SK-N-SH (cell line): ENCODE data around the gene PTPRG. TPM values are rescaled to one million over a fixed set of nuclear protein-coding genes. Genes with fewer than 3 reads are reported as not detected.

Experiments
- CTCF ChIA-PET: fragments of 300-600, 350-600 bp; formaldehyde crosslinking; extraction: SDS; loops from one replicate; lab custom pipeline; 2021; lab: Yijun Ruan, JAX
- POLR2A ChIA-PET: fragments of 350-600 bp; sonication (Branson Sonifier 250); formaldehyde crosslinking; extraction: SDS; loops from one replicate; lab custom pipeline; 2020; ENCODE audit warnings: antibody characterized with exemption, inconsistent platforms; lab: Yijun Ruan, JAX
- DNase-seq: peaks from one replicate; pipeline ENCODE4 v3.0.0; 2012
- H2AFZ ChIP-seq: fragments of 200-600 bp; sonication (generic); 2 replicates; pipeline ENCODE4 v1.8.1; 2016; ENCODE audit warnings: antibody characterized with exemption, mild to moderate bottlenecking, low read depth
- H3F3A ChIP-seq: fragments of 200-600 bp; sonication (generic); replicated peaks from 2 replicates; pipeline ENCODE3; 2016; ENCODE audit warnings: antibody characterized with exemption, mild to moderate bottlenecking; ENCODE audit not compliant: insufficient read depth
- H3K27ac ChIP-seq, 2 experiments: fragments of 200-500 bp in 1 of 2; fragments of 200-600 bp in 1 of 2; sonication (Bioruptor generic) in 1 of 2; sonication (generic), shearing (Covaris generic) in 1 of 2; 2 replicates each; pipeline versions ENCODE4 v1.5.1 to v1.6.1; 2014 to 2016; ENCODE audit warnings: low read depth in 2 of 2, inconsistent platforms in 1 of 2, low read length in 1 of 2, mild to moderate bottlenecking in 1 of 2, mixed read lengths in 1 of 2
- H3K27me3 ChIP-seq: fragments of 200-600 bp; sonication (generic), shearing (Covaris generic); 2 replicates; pipeline ENCODE4 v1.6.1; 2016; ENCODE audit warnings: mixed run types; ENCODE audit not compliant: insufficient read depth
- H3K36me3 ChIP-seq, 2 experiments: fragments of 200-500 bp in 1 of 2; fragments of 200-600 bp in 1 of 2; sonication (Bioruptor generic) in 1 of 2; sonication (generic) in 1 of 2; replicated peaks in 1 of 2; 2 replicates each; pipeline versions ENCODE3 to v1.5.1; 2014 to 2016; ENCODE audit warnings: low read length in 1 of 2, mild to moderate bottlenecking in 1 of 2; ENCODE audit not compliant: insufficient read depth in 2 of 2, control insufficient read depth in 1 of 2
- H3K4me1 ChIP-seq, 2 experiments: fragments of 200-500 bp in 1 of 2; fragments of 200-600 bp in 1 of 2; sonication (Bioruptor generic) in 1 of 2; sonication (generic), shearing (Covaris generic) in 1 of 2; 2 replicates each; pipeline versions ENCODE4 v1.5.1 to v1.6.1; 2014 to 2016; ENCODE audit warnings: low read depth in 1 of 2, low read length in 1 of 2, mixed run types in 1 of 2; ENCODE audit not compliant: insufficient read depth in 2 of 2, control insufficient read depth in 1 of 2
- H3K4me2 ChIP-seq: fragments of 200-600 bp; sonication (generic), shearing (Covaris generic); 2 replicates; pipeline ENCODE4 v1.6.1; 2017; ENCODE audit warnings: mixed run types
- H3K4me3 ChIP-seq, 2 experiments: fragments of 200-500 bp in 1 of 2; fragments of 200-600 bp in 1 of 2; sonication (Bioruptor generic) in 1 of 2; sonication (generic), shearing (Covaris generic) in 1 of 2; 2 replicates each; pipeline versions ENCODE4 v1.5.1 to v1.8.1; 2014 to 2016; ENCODE audit warnings: low read depth in 2 of 2, inconsistent platforms in 1 of 2, low read length in 1 of 2, mild to moderate bottlenecking in 1 of 2, mixed read lengths in 1 of 2, moderate library complexity in 1 of 2
- H3K79me2 ChIP-seq: fragments of 200-600 bp; sonication (generic); 2 replicates; pipeline ENCODE4 v1.8.1; 2017; ENCODE audit warnings: mild to moderate bottlenecking; ENCODE audit not compliant: insufficient read depth
- H3K9ac ChIP-seq: fragments of 200-600 bp; sonication (generic); 2 replicates; pipeline ENCODE4 v1.6.1; 2017; ENCODE audit warnings: mixed run types
- H3K9me2 ChIP-seq: fragments of 200-600 bp; sonication (generic); 2 replicates; pipeline ENCODE4 v1.6.1; 2017; ENCODE audit warnings: mixed run types
- H3K9me3 ChIP-seq: fragments of 200-600 bp; sonication (generic); 2 replicates; pipeline ENCODE4 v1.6.1; 2017; ENCODE audit warnings: mixed run types, mild to moderate bottlenecking, moderate library complexity
- H4K20me1 ChIP-seq: fragments of 200-600 bp; sonication (generic); 2 replicates; pipeline ENCODE4 v1.6.1; 2017; ENCODE audit warnings: mild to moderate bottlenecking, mixed run types; ENCODE audit not compliant: insufficient read depth
- ELF1 ChIP-seq: IDR thresholded peaks from 2 replicates; pipeline ENCODE4 v1.4.0; 2012
- EZH2phosphoT487 ChIP-seq: fragments of 200-600 bp; sonication (generic); IDR thresholded peaks from 2 replicates; pipeline ENCODE4 v1.6.1; 2017; ENCODE audit warnings: low read depth, mixed run types, mild to moderate bottlenecking, antibody characterized with exemption, moderate library complexity, borderline replicate concordance
- FOXJ3 ChIP-seq: sonication (generic); formaldehyde crosslinking; IDR thresholded peaks from 2 replicates; pipeline ENCODE4 v1.5.1; 2020; ENCODE audit warnings: mild to moderate bottlenecking, missing genetic modification reagents
- FOXM1 ChIP-seq: IDR thresholded peaks from 2 replicates; pipeline ENCODE4 v1.4.0; 2012; ENCODE audit warnings: low read depth, mild to moderate bottlenecking
- GABPA ChIP-seq: IDR thresholded peaks from 2 replicates; pipeline ENCODE4 v1.4.0; 2012; ENCODE audit warnings: low read depth, mild to moderate bottlenecking
- GATA2 ChIP-seq: sonication (generic); formaldehyde crosslinking; IDR thresholded peaks from 2 replicates; pipeline ENCODE4 v1.5.0; 2020; ENCODE audit warnings: mild to moderate bottlenecking, missing genetic modification reagents
- JUND ChIP-seq: IDR thresholded peaks from 2 replicates; pipeline ENCODE4 v1.4.0; 2012
- MEF2A ChIP-seq: IDR thresholded peaks from 2 replicates; pipeline ENCODE4 v1.4.0; 2012; ENCODE audit warnings: low read depth, borderline replicate concordance
- NFIC ChIP-seq: IDR thresholded peaks from 2 replicates; pipeline ENCODE4 v1.4.0; 2012; ENCODE audit warnings: borderline replicate concordance
- RAD21 ChIP-seq: IDR thresholded peaks from 2 replicates; pipeline ENCODE4 v1.6.1; 2012; ENCODE audit warnings: mild to moderate bottlenecking, low read length
- RFX5 ChIP-seq: IDR thresholded peaks from 2 replicates; pipeline ENCODE4 v1.6.1; 2012; ENCODE audit warnings: mild to moderate bottlenecking, improper control_type of control experiment, low read length
- YY1 ChIP-seq: IDR thresholded peaks from 2 replicates; pipeline ENCODE4 v1.4.0; 2012; ENCODE audit warnings: low read depth, mild to moderate bottlenecking
- WGBS: methylation state at CpG from one replicate; pipeline ENCODE4 v1.1.6; 2017; ENCODE audit warnings: low lambda C conversion rate; 5-methylcytosine and 5-hydroxymethylcytosine counted together
- polyA plus RNA-seq, 3 experiments: library from polyadenylated mRNA; depleted of rRNA; stranded (reverse); fragments of >200 nt; gene quantifications; 2 replicates each; pipeline ENCODE4 v1.2.3, GENCODE V29; 2012
- TF ChIP-seq, protein P1 (sequence below): fragments of 150-350 bp; IDR thresholded peaks from 2 replicates; pipeline ENCODE4 v1.6.1; 2016; ENCODE audit warnings: mild to moderate bottlenecking, low read depth, low read length
- TF ChIP-seq, protein P2 (sequence below): IDR thresholded peaks from 2 replicates; pipeline ENCODE4; 2012
- TF ChIP-seq, protein P3 (sequence below): IDR thresholded peaks from 2 replicates; pipeline ENCODE4 v1.4.0; 2012; ENCODE audit warnings: low read depth, borderline replicate concordance
- TF ChIP-seq, protein P4 (sequence below): IDR thresholded peaks from 2 replicates; pipeline ENCODE4 v1.4.0; 2012; ENCODE audit warnings: low read depth, borderline replicate concordance

The PTPRG gene
- polyA plus RNA-seq, 1 of the 3 experiments (the other 2 are of a cell fraction), result 14.1 TPM

DNA sequence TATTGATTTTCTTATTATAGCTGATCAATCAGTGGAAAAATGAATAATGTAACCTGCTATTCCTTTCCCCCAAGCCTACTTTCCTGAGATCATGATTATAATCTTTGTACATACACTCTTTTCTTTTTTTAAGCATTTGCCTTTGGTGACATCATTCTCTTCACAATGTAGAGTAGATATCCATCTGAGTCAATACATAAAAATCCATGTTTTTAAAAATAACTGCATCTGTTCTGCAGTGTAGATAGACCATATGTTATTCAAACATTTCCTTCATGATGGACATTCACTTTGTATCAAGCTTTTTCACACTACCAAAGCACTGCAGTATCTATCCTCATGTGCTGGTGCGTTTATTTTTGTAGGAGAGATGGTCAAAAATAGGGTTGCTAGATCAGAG is 211.1 kb downstream of the PTPRG start (continued):
- TF ChIP-seq, protein P1, sequence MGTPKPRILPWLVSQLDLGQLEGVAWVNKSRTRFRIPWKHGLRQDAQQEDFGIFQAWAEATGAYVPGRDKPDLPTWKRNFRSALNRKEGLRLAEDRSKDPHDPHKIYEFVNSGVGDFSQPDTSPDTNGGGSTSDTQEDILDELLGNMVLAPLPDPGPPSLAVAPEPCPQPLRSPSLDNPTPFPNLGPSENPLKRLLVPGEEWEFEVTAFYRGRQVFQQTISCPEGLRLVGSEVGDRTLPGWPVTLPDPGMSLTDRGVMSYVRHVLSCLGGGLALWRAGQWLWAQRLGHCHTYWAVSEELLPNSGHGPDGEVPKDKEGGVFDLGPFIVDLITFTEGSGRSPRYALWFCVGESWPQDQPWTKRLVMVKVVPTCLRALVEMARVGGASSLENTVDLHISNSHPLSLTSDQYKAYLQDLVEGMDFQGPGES, result no peak
- TF ChIP-seq JUND, result peak; percentile 66

DNA sequence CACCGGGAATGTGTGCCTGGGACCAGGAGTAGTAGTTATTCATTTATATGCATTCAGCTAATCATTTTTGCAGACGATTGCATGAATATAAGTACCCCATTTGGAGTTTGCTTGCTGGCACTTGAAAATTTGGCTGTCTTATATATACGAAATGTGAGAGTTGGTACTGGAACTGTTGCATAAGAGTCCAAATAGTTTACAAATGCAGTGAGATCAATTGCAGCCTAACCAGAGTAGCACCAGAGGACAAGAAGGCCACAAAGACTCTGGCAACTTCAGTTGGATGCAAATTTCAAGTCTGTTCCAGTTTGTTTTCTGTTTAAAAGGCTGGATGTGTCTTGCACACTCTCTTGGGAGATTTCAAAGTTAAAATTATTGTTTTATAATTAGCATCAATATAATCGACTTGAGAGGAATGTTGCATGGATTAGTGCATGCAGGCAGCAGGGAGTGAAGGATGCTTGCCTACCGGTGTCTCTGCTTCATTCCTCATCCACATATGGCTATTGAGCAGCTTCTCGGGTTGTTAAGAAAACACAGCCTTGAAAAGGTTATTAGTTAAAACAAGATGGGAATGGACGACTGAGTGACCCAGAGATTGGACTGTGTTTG is 213.0 kb downstream of the PTPRG start:
- Histone ChIP-seq H3K4me1 (no peaks in the 10 kb centered on the region), H3K9ac (no peak overlapping the region), H4K20me1 (0 out of 2 replicates have a peak, but pooled peaks cover 2% of the 10 kb centered on the region), H3K27me3 (no peaks in the 10 kb centered on the region), H3F3A (peaks cover 10% of the 10 kb centered on the region), H3K36me3 (no peaks in the 10 kb centered on the region), H3K9me3 (no peaks in the 10 kb centered on the region), H2AFZ (no peak overlapping the region), H3K4me3 (no peak overlapping the region), H3K4me2 (no peak overlapping the region), H3K27ac (no peak overlapping the region), H3K9me2 (no peaks in the 10 kb centered on the region), H3K79me2 (peaks cover 32% of the 10 kb centered on the region; the same call in 1 of the 2 replicates)
- ChIA-PET POLR2A (no interaction called here), CTCF (no interaction called here)
- DNase-seq, result no peak
- 80% methylated on average over 7 of the region's 7 CpGs for WGBS
- TF ChIP-seq ELF1, result no peak

DNA sequence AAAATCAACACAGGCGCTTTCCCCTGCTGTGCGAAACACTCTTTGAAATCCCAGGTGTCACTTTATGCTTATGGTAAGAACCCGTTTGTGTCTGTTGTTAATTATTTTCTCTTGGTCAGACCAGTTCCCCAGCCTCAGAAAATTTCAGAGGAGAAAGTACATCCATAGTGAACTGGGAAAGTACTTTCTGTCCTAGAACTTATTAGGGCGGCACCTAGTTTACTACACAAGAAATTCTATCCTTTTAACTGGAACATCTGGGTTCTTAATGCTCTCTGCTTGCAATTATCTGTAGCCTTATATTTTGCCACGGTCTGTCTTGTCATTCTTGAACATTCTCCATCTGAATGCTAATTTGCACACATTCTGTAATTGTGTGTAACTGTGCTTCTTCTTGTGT is 215.0 kb downstream of the PTPRG start:
- 87% methylated on average over 5 of the region's 5 CpGs for WGBS
- CTCF ChIA-PET, result no interaction called here
- DNase-seq, result no peak
- POLR2A ChIA-PET, result no interaction called here
- 0 out of 4 replicates have a peak, but pooled peaks cover 0 to 4% of the 10 kb centered on the region in 2 experiments for H3K4me1 ChIP-seq
- no peaks in the 10 kb centered on the region for H3K9me3 ChIP-seq
- no peak overlapping the region for H3K4me3 ChIP-seq
- H3K36me3 ChIP-seq, result no peaks in the 10 kb centered on the region
- H4K20me1 ChIP-seq, result 0 out of 2 replicates have a peak, but pooled peaks cover 2% of the 10 kb centered on the region
- H2AFZ ChIP-seq, result no peak overlapping the region
- no peak overlapping the region for H3K27ac ChIP-seq
- H3F3A ChIP-seq, result peaks cover 13% of the 10 kb centered on the region
- no peaks in the 10 kb centered on the region for H3K27me3 ChIP-seq
- TF ChIP-seq GATA2 (CRISPR knock-in tag) (no peak), RAD21 (no peak), FOXJ3 (CRISPR knock-in tag) (no peak), GABPA (no peak), YY1 (no peak), FOXM1 (no peak), ELF1 (no peak), EZH2phosphoT487 (no peak), RFX5 (no peak), NFIC (no peak), MEF2A (no peak)
- TF ChIP-seq, protein P2, sequence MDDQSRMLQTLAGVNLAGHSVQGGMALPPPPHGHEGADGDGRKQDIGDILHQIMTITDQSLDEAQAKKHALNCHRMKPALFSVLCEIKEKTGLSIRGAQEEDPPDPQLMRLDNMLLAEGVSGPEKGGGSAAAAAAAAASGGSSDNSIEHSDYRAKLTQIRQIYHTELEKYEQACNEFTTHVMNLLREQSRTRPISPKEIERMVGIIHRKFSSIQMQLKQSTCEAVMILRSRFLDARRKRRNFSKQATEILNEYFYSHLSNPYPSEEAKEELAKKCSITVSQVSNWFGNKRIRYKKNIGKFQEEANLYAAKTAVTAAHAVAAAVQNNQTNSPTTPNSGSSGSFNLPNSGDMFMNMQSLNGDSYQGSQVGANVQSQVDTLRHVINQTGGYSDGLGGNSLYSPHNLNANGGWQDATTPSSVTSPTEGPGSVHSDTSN, result no peak
- TF ChIP-seq, protein P3, sequence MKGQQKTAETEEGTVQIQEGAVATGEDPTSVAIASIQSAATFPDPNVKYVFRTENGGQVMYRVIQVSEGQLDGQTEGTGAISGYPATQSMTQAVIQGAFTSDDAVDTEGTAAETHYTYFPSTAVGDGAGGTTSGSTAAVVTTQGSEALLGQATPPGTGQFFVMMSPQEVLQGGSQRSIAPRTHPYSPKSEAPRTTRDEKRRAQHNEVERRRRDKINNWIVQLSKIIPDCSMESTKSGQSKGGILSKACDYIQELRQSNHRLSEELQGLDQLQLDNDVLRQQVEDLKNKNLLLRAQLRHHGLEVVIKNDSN, result no peak
- TF ChIP-seq, protein P4, sequence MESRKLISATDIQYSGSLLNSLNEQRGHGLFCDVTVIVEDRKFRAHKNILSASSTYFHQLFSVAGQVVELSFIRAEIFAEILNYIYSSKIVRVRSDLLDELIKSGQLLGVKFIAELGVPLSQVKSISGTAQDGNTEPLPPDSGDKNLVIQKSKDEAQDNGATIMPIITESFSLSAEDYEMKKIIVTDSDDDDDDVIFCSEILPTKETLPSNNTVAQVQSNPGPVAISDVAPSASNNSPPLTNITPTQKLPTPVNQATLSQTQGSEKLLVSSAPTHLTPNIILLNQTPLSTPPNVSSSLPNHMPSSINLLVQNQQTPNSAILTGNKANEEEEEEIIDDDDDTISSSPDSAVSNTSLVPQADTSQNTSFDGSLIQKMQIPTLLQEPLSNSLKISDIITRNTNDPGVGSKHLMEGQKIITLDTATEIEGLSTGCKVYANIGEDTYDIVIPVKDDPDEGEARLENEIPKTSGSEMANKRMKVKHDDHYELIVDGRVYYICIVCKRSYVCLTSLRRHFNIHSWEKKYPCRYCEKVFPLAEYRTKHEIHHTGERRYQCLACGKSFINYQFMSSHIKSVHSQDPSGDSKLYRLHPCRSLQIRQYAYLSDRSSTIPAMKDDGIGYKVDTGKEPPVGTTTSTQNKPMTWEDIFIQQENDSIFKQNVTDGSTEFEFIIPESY, result no peak
- TF ChIP-seq, protein P1, result no peak
- TF ChIP-seq, all 33 proteins: peak for 0
- Histone ChIP-seq H3K9ac (no peak overlapping the region), H3K9me2 (no peaks in the 10 kb centered on the region), H3K4me2 (no peak overlapping the region), H3K79me2 (peaks cover 17% of the 10 kb centered on the region)
